HG03520 (cell line): Measurements from ENCODE around the gene CCR7.
A peak's percentile ranks its signal among the peaks of the same experiment; 100 is the strongest.

Source experiments
- ATAC-seq: cut with Tn5 transposase; IDR thresholded peaks from one replicate; pipeline ENCODE4 v1.9.1; 2021; ENCODE audit warnings: mild to moderate bottlenecking, moderate library complexity; ENCODE audit not compliant: unreplicated experiment

Gene CCR7

DNA sequence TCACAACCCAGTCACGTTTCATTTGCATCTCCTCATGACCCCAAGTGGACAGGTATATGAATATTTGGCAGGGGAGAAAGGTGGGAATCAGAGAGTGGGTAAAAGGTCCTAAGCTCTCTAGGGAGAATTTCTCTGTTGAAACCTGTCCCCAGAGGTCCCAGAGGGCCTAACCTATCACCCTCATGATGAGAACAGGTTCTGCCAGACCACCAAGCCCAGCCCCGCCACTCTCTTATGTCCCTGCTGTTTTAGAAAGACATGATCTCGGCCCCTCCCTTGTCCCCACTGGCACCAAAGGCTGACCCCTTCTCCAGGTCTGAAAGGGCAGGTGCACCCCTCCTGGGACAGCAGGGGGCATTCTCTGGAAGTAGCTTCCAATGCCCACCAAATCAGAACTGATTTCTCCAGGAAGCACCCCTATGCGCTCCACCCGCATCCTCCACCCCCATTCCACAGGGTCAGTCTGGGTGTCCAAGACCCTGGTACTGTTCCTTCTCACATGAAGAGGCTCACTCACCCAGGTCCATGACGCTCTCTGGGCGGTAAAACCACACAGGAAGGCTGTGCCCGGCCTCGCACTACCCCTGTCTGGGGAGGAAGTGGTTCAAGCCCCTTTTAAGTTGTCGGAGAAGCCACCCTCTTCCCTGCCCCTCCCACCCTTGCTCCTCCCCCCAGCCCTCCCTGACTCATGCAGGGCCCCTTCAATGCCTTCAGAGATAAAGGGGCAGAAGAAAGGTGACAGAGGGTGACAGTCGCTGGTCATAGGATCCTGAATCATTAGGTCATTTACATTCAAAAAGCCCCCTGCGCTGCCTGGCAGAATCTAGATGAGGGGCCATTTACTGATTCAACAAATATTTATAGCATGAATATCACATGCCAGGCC, at the start of gene CCR7:
TSS of gene CCR7 (minus strand) at position 590 of the 886 bp plus-strand sequence. CDS start at position 527, 63 bp downstream.
- ATAC-seq, result no peak

GRCh38 chr17:40614431-40615067, 49.3 kb upstream of the CCR7 start:
- ATAC-seq, result no peak

GRCh38 chr17:40613467-40614154, 48.3 kb upstream of the CCR7 start:
- ATAC-seq, result no peak

DNA sequence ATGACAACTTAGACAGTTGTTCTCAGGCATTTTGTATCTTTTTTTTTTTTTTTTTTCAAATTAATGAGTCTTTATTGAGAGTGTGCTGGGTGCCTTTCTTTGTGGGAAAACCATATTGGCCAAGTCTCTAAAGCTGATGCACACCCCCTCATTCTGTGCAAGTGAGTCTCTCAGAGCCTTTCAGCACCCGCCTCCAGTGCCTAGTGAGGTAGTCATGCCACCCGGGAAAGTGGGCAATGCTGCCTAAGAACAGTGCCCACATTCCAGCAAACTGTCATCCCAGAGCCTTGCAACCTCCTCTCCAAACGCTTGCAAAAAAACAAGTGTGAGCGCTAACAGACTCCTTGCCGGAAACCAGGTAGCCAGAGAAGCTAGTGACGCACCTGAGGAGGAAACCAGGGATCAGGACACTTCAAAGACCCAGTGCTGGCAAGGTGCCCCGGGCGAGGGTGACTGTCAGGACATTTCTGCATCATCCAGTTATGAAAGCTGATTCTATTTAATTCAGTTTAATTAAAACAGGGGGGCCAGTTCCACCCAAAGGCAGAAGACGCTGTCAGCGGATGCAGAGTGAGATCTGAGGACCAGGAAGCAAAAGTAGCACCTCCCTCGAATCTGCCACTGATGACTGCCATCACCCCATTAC, 47.5 kb upstream of the CCR7 start:
- no peak for ATAC-seq

- ATAC-seq, result no peak
Measured at GRCh38 chr17:40611840-40612474, 46.7 kb upstream of the CCR7 start.

- no peak for ATAC-seq
Measured at GRCh38 chr17:40610359-40610758, 45.1 kb upstream of the CCR7 start.

DNA sequence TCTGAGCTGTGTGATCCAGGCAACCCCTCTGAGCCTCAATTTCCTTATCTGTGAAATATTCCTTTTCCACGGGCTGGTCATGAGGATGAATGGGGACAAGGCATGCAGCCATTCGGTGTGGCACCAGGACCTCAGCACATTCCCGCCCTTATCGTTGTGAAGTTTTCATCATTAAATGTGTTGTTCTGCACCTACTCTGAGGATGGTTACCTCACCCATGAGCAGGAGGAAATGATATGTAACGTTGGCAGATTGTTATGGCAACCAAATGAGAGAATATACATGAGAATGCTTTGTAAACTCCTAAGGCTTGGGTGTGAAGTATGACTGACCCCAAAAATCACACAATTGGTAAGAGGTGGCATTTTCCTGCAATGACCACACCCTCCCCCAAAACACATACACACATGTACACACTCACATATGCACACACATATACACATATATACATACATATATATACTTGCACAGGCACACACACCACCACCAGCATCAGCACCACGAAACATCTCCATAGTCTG, 42.8 kb upstream of the CCR7 start:
- ATAC-seq, result no peak

GRCh38 chr17:40607641-40608040, 42.4 kb upstream of the CCR7 start:
- no peak for ATAC-seq

- no peak for ATAC-seq
Measured at GRCh38 chr17:40606548-40607353, 41.5 kb upstream of the CCR7 start.

DNA sequence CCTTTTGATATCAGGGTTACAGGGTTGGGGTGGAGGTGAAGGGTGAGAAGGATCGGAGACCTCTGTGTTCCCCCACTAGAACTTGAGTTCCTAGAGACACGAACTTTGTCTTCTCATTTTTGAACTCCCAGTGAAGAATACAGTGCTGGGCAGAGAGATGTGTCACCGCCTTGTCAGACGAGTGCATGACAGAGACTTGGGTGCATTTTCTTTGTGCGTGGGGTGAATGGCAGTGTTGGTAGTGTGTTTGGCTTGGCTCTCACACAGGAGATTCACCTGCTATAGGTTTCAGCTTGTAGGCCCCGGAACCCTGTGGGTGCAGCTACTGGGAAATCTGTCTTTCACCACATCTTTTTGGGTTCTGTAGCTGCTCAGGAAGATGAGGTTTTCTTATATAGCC, 40.0 kb upstream of the CCR7 start:
- no peak for ATAC-seq

- no peak for ATAC-seq
Measured at GRCh38 chr17:40604327-40605080, 39.2 kb upstream of the CCR7 start.

- no peak for ATAC-seq
Measured at GRCh38 chr17:40602445-40603443, 37.5 kb upstream of the CCR7 start.

- no peak for ATAC-seq
Measured at GRCh38 chr17:40600486-40601046, 35.3 kb upstream of the CCR7 start.

- ATAC-seq, result no peak
Measured at GRCh38 chr17:40599468-40599763, 34.1 kb upstream of the CCR7 start.

- peak; percentile 60 for ATAC-seq
Measured at GRCh38 chr17:40598619-40599467, 33.6 kb upstream of the CCR7 start.

- ATAC-seq, result no peak
Measured at GRCh38 chr17:40598301-40598618, 33.0 kb upstream of the CCR7 start.
